ENCODE data around the gene ZNF512B. TPM values are rescaled to one million over a fixed set of nuclear protein-coding genes. Genes with fewer than 3 reads are reported as not detected.

ZNF512B gene
- total and polyA plus RNA-seq, 2 experiments from 2014 or later, result 6.1 to 28.8 TPM

- TF ChIP-seq, protein P1, sequence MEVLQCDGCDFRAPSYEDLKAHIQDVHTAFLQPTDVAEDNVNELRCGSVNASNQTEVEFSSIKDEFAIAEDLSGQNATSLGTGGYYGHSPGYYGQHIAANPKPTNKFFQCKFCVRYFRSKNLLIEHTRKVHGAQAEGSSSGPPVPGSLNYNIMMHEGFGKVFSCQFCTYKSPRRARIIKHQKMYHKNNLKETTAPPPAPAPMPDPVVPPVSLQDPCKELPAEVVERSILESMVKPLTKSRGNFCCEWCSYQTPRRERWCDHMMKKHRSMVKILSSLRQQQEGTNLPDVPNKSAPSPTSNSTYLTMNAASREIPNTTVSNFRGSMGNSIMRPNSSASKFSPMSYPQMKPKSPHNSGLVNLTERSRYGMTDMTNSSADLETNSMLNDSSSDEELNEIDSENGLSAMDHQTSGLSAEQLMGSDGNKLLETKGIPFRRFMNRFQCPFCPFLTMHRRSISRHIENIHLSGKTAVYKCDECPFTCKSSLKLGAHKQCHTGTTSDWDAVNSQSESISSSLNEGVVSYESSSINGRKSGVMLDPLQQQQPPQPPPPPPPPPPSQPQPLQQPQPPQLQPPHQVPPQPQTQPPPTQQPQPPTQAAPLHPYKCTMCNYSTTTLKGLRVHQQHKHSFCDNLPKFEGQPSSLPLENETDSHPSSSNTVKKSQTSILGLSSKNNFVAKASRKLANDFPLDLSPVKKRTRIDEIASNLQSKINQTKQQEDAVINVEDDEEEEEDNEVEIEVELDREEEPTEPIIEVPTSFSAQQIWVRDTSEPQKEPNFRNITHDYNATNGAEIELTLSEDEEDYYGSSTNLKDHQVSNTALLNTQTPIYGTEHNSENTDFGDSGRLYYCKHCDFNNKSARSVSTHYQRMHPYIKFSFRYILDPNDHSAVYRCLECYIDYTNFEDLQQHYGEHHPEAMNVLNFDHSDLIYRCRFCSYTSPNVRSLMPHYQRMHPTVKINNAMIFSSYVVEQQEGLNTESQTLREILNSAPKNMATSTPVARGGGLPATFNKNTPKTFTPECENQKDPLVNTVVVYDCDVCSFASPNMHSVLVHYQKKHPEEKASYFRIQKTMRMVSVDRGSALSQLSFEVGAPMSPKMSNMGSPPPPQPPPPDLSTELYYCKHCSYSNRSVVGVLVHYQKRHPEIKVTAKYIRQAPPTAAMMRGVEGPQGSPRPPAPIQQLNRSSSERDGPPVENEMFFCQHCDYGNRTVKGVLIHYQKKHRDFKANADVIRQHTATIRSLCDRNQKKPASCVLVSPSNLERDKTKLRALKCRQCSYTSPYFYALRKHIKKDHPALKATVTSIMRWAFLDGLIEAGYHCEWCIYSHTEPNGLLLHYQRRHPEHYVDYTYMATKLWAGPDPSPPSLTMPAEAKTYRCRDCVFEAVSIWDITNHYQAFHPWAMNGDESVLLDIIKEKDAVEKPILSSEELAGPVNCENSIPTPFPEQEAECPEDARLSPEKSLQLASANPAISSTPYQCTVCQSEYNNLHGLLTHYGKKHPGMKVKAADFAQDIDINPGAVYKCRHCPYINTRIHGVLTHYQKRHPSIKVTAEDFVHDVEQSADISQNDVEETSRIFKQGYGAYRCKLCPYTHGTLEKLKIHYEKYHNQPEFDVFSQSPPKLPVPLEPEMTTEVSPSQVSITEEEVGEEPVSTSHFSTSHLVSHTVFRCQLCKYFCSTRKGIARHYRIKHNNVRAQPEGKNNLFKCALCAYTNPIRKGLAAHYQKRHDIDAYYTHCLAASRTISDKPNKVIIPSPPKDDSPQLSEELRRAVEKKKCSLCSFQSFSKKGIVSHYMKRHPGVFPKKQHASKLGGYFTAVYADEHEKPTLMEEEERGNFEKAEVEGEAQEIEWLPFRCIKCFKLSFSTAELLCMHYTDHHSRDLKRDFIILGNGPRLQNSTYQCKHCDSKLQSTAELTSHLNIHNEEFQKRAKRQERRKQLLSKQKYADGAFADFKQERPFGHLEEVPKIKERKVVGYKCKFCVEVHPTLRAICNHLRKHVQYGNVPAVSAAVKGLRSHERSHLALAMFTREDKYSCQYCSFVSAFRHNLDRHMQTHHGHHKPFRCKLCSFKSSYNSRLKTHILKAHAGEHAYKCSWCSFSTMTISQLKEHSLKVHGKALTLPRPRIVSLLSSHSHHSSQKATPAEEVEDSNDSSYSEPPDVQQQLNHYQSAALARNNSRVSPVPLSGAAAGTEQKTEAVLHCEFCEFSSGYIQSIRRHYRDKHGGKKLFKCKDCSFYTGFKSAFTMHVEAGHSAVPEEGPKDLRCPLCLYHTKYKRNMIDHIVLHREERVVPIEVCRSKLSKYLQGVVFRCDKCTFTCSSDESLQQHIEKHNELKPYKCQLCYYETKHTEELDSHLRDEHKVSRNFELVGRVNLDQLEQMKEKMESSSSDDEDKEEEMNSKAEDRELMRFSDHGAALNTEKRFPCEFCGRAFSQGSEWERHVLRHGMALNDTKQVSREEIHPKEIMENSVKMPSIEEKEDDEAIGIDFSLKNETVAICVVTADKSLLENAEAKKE (CRISPR knock-in tag; IDR thresholded peaks at IDR 0.05), result no peak
- TF ChIP-seq, protein P2, sequence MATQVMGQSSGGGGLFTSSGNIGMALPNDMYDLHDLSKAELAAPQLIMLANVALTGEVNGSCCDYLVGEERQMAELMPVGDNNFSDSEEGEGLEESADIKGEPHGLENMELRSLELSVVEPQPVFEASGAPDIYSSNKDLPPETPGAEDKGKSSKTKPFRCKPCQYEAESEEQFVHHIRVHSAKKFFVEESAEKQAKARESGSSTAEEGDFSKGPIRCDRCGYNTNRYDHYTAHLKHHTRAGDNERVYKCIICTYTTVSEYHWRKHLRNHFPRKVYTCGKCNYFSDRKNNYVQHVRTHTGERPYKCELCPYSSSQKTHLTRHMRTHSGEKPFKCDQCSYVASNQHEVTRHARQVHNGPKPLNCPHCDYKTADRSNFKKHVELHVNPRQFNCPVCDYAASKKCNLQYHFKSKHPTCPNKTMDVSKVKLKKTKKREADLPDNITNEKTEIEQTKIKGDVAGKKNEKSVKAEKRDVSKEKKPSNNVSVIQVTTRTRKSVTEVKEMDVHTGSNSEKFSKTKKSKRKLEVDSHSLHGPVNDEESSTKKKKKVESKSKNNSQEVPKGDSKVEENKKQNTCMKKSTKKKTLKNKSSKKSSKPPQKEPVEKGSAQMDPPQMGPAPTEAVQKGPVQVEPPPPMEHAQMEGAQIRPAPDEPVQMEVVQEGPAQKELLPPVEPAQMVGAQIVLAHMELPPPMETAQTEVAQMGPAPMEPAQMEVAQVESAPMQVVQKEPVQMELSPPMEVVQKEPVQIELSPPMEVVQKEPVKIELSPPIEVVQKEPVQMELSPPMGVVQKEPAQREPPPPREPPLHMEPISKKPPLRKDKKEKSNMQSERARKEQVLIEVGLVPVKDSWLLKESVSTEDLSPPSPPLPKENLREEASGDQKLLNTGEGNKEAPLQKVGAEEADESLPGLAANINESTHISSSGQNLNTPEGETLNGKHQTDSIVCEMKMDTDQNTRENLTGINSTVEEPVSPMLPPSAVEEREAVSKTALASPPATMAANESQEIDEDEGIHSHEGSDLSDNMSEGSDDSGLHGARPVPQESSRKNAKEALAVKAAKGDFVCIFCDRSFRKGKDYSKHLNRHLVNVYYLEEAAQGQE (IDR thresholded peaks at IDR 0.05; ENCODE audit: unreplicated experiment), result no peak
- no peak for TF ChIP-seq JUNB (IDR thresholded peaks at IDR 0.05; ENCODE audit: unreplicated experiment)
These were observed 7.0 kb downstream of the ZNF512B start (continued) for GRCh38 chr20:63962426-63963347.
